HCT116 (cell line): ENCODE results near the gene HDAC7. TPM values are rescaled to one million over a fixed set of nuclear protein-coding genes. Genes with fewer than 3 reads are reported as not detected.

Experiments used
- ATAC-seq: fragments of 200-7000 bp; cut with Tn5 transposase; 2 replicates; pipeline ENCODE4 v1.9.1; 2020; ENCODE audit warnings: mild to moderate bottlenecking, moderate library complexity
- BruUV-seq: library from RNA; stranded (reverse); fragments of 400-500 nt; replicated peaks from 2 replicates; lab custom pipeline; 2021; lab: Mats Ljungman, UMichigan
- CTCF ChIA-PET: fragments of 300-600 bp; sonication (Branson Sonifier 250); formaldehyde crosslinking; loops from one replicate; lab custom pipeline; 2021; ENCODE audit warnings: antibody characterized with exemption; lab: Charles Lee
- POLR2A ChIA-PET: fragments of 300-600, 350-600 bp; sonication (Branson Sonifier 250); formaldehyde crosslinking; loops from one replicate; lab custom pipeline; 2021; ENCODE audit warnings: antibody characterized with exemption; lab: Charles Lee
- RAD21 ChIA-PET, 2 experiments: fragments of 300-600 bp; sonication (Branson Sonifier 250); formaldehyde crosslinking; loops; one replicate each; lab custom pipeline; 2023; ENCODE audit warnings: low total read pairs in 2 of 2; ENCODE audit not compliant: uncharacterized antibody in 2 of 2, unreplicated experiment in 2 of 2, low non-redundant PET in 1 of 2; lab: Charles Lee
- DNase-seq: peaks from one replicate; pipeline ENCODE4 v3.0.0-alpha.2; 2010; ENCODE audit warnings: low read depth, low spot score
- H2AFZ ChIP-seq: fragments of 200-600 bp; shearing (Covaris generic), sonication (generic); 2 replicates; pipeline ENCODE4 v1.6.1; 2017; ENCODE audit warnings: low read depth, mixed run types, mixed read lengths, antibody characterized with exemption, low read length; ENCODE audit not compliant: poor library complexity, severe bottlenecking
- H3K27ac ChIP-seq: 2 replicates; pipeline ENCODE4 v1.5.1; 2012; ENCODE audit warnings: low read depth, low read length
- H3K27me3 ChIP-seq: fragments of 200-600 bp; sonication (generic); 2 replicates; pipeline ENCODE4 v1.6.1; 2016; ENCODE audit warnings: mixed run types, low read length, mixed read lengths; ENCODE audit not compliant: insufficient read depth
- H3K36me3 ChIP-seq, 2 experiments: fragments of 200-500 bp in 1 of 2; fragments of 200-600 bp in 1 of 2; sonication (Bioruptor generic) in 1 of 2; sonication (generic) in 1 of 2; 2 replicates each; pipeline versions ENCODE4 v1.5.1 to v1.6.1; 2014 to 2016; ENCODE audit warnings: low read length in 2 of 2, inconsistent platforms in 1 of 2, mixed read lengths in 1 of 2, mixed run types in 1 of 2; ENCODE audit not compliant: insufficient read depth in 2 of 2, control insufficient read depth in 1 of 2
- H3K4me1 ChIP-seq, 2 experiments: fragments of 200-600 bp in 1 of 2; sonication (generic) in 1 of 2; 2 replicates each; pipeline versions ENCODE4 v1.5.1 to v1.6.1; 2012 to 2017; ENCODE audit warnings: low read length in 2 of 2, inconsistent platforms in 1 of 2, mild to moderate bottlenecking in 1 of 2, mixed read lengths in 1 of 2, mixed run types in 1 of 2, moderate library complexity in 1 of 2; ENCODE audit not compliant: insufficient read depth in 2 of 2, control insufficient read depth in 1 of 2
- H3K4me2 ChIP-seq: fragments of 200-600 bp; sonication (generic); 2 replicates; pipeline ENCODE4 v1.6.1; 2017; ENCODE audit warnings: mixed run types, low read length, mixed read lengths
- H3K4me3 ChIP-seq, 2 experiments: fragments of 200-600 bp in 1 of 2; sonication (generic) in 1 of 2; replicated peaks in 1 of 2; 2 replicates each; pipeline ENCODE4 v1.5.1; 2011 to 2016; ENCODE audit warnings: low read length in 2 of 2, control low read depth in 1 of 2, low read depth in 1 of 2, mild to moderate bottlenecking in 1 of 2, mixed read lengths in 1 of 2, mixed run types in 1 of 2
- H3K79me2 ChIP-seq: fragments of 200-600 bp; sonication (generic); 2 replicates; pipeline ENCODE4 v1.6.1; 2017; ENCODE audit warnings: mild to moderate bottlenecking, mixed run types, low read length, moderate library complexity, mixed read lengths; ENCODE audit not compliant: insufficient read depth
- H3K9ac ChIP-seq: fragments of 200-600 bp; sonication (generic); 2 replicates; pipeline ENCODE4 v1.6.1; 2016; ENCODE audit warnings: low read length, mixed read lengths
- H3K9me2 ChIP-seq: fragments of 200-600 bp; sonication (generic), shearing (Covaris generic); 2 replicates; pipeline ENCODE4 v1.6.1; 2017; ENCODE audit warnings: mixed run types, mild to moderate bottlenecking, moderate library complexity; ENCODE audit not compliant: insufficient read depth
- H3K9me3 ChIP-seq, 2 experiments: fragments of 200-500 bp in 1 of 2; fragments of 200-600 bp in 1 of 2; sonication (Bioruptor generic) in 1 of 2; sonication (generic) in 1 of 2; 2 replicates each; pipeline ENCODE4 v1.6.1; 2014 to 2017; ENCODE audit warnings: low read length in 2 of 2, mixed read lengths in 2 of 2, inconsistent platforms in 1 of 2, low read depth in 1 of 2, mild to moderate bottlenecking in 1 of 2, mixed run types in 1 of 2, moderate library complexity in 1 of 2; ENCODE audit not compliant: control insufficient read depth in 1 of 2, insufficient read depth in 1 of 2
- H4K20me1 ChIP-seq: fragments of 200-600 bp; sonication (generic), shearing (Covaris generic); 2 replicates; pipeline ENCODE4 v1.6.1; 2017; ENCODE audit warnings: mixed run types, mild to moderate bottlenecking, moderate library complexity; ENCODE audit not compliant: insufficient read depth
- ATF3 ChIP-seq: IDR thresholded peaks from 2 replicates; pipeline ENCODE4 v1.6.1; 2012
- CEBPB ChIP-seq: IDR thresholded peaks from 2 replicates; pipeline ENCODE4 v1.6.1; 2012; ENCODE audit warnings: low read depth
- EGR1 ChIP-seq: IDR thresholded peaks from 2 replicates; pipeline ENCODE4 v1.6.1; 2012; ENCODE audit warnings: low read depth
- ELF1 ChIP-seq: IDR thresholded peaks from 2 replicates; pipeline ENCODE4 v1.6.1; 2012; ENCODE audit warnings: low read depth, borderline replicate concordance
- EZH2 ChIP-seq: fragments of 200-600 bp; sonication (generic); IDR thresholded peaks from 2 replicates; pipeline ENCODE4 v1.6.1; 2017; ENCODE audit warnings: antibody characterized with exemption, mixed run types
- EZH2phosphoT487 ChIP-seq: fragments of 200-600 bp; IDR thresholded peaks from 2 replicates; pipeline ENCODE4 v1.6.1; 2018; ENCODE audit warnings: antibody characterized with exemption, borderline replicate concordance
- FOSL1 ChIP-seq: IDR thresholded peaks from 2 replicates; pipeline ENCODE4 v1.6.1; 2012; ENCODE audit warnings: low read depth
- MAX ChIP-seq: IDR thresholded peaks from 2 replicates; pipeline ENCODE4 v1.6.1; 2012
- POLR2A ChIP-seq: IDR thresholded peaks from 2 replicates; pipeline ENCODE4 v1.7.0; 2011; ENCODE audit warnings: borderline replicate concordance; ENCODE audit not compliant: insufficient read depth, insufficient read length; ENCODE audit errors: extremely low read depth
- POLR2AphosphoS5 ChIP-seq: IDR thresholded peaks from 2 replicates; pipeline ENCODE4 v1.6.1; 2011; ENCODE audit warnings: mild to moderate bottlenecking, low read depth, low read length, moderate library complexity
- SIN3A ChIP-seq: IDR thresholded peaks from 2 replicates; pipeline ENCODE4 v1.6.1; 2012; ENCODE audit warnings: low read depth
- SP1 ChIP-seq: IDR thresholded peaks from 2 replicates; pipeline ENCODE4 v1.6.1; 2012; ENCODE audit warnings: low read depth
- SRF ChIP-seq: IDR thresholded peaks from 2 replicates; pipeline ENCODE4 v1.6.1; 2012; ENCODE audit warnings: low read depth
- TCF7L2 ChIP-seq: IDR thresholded peaks from 2 replicates; pipeline ENCODE4 v1.7.0; 2011; ENCODE audit warnings: borderline replicate concordance, inconsistent platforms; ENCODE audit not compliant: insufficient read depth, insufficient read length; ENCODE audit errors: extremely low read depth
- ZBTB33 ChIP-seq: IDR thresholded peaks from 2 replicates; pipeline ENCODE4 v1.6.1; 2011; ENCODE audit warnings: mild to moderate bottlenecking, low read length, moderate library complexity; ENCODE audit not compliant: insufficient replicate concordance; ENCODE audit errors: extremely low read depth
- ZFX ChIP-seq: fragments of 450-650 bp; IDR thresholded peaks from 2 replicates; pipeline ENCODE4 v1.6.1; 2017
- intact Hi-C: fragments of 100-400 bp; cut with micrococcal nuclease; formaldehyde crosslinking; loops from 2 replicates; pipeline ENCODE4 v1.10.0; 2022
- total RNA-seq: library from RNA; stranded (reverse); gene quantifications from one replicate; pipeline ENCODE4 v1.2.1, GENCODE V29; 2021; ENCODE audit not compliant: unreplicated experiment
- TF ChIP-seq, protein P1 (sequence below): IDR thresholded peaks from 2 replicates; pipeline ENCODE4 v1.6.1; 2012; ENCODE audit warnings: low read depth

Gene HDAC7
- total RNA-seq, 1 experiment from 2014 or later = 38.1 TPM

DNA sequence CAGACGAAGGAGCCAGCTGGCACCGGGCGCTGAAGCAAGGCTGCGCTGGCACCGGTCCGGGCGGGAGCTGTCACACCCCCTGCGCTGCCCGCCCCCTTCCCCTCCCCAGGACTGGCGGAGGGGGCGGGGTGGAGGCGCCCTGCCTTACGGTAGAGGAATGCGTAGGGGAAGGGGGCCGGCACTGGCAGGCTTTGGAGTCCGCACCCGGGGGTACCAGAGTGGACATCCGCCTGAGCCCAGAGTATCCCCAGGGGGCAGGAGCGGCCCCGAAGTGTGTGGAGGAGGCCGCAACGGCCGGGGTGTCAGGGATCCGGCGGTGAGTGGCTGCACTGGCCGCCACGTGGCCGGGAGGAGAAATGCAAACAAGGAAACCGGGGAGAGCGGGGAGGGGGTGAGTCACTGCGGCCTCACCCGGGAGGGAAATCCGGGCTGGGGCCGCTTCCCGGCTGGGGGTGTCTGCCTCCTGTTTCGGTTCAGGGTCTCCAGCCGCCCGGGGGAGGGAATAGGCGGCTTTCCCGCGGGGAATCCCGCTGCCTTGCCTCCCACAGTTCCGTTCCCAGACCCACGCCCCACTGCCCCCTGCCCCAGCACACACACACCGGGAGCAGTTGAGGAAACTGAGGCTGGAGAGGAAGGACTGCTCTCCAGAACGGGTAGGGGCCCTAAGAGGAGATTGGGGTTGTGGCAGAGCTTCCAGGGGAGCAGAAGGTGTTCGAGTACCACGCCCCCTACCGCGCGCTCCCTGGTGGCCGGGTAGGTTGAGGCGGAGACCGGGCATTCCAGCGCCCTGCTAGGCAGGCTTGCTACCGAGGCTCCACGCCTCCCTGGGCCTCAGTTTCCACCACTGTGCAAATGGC, 60.6 kb downstream of the HDAC7 start, which contains the start of gene RAPGEF3 (continued):
- TF ChIP-seq ZBTB33 = no peak
- TF ChIP-seq ZFX = 0 out of 2 replicates have a peak, but pooled peaks have one; percentile 12
- no peak for TF ChIP-seq POLR2A
- no peak for TF ChIP-seq SP1
- no peak for TF ChIP-seq ATF3
- no peak for TF ChIP-seq SIN3A

DNA sequence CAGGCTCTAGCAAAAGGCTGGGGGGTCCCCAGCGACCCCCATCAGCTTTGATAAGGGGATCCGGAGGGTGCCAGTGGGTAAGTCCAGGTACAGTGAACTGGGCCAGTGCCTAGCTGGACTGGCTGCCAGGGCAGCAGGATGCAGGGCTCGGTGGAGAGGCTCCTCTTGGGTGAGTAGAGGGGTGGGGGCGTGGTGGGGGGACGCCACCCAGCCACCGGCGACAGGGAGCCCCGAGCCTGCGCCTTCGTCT, 61.2 kb downstream of the HDAC7 start:
- ChIA-PET CTCF (interaction anchor here (0.7 to 9.1 kb wide), 7 partner anchors 8 to 80 kb away, joined by 3 to 75 read pairs (median 7); partner anchors contain the start of gene SLC48A1), RAD21 (interaction anchor here in 1 of 2 experiments (1.5 kb wide), 1 partner anchor 16 kb away, joined by 3 read pairs; no protein-coding TSS in a partner anchor), POLR2A (no interaction called here)
- Histone ChIP-seq H3K27ac (peak overlapping the region; percentile 62; the same call in 1 of the 2 replicates), H3K9ac (peak overlapping the region; percentile 73), H3K36me3 (no peaks in the 10 kb centered on the region), H4K20me1 (no peaks in the 10 kb centered on the region), H3K79me2 (no peaks in the 10 kb centered on the region), H3K4me2 (peak overlapping the region; percentile 100), H3K9me2 (no peaks in the 10 kb centered on the region), H2AFZ (peak overlapping the region; percentile 97), H3K27me3 (no peaks in the 10 kb centered on the region), H3K4me3 (peak overlapping the region; percentile 65 to 73), H3K9me3 (no peaks in the 10 kb centered on the region), H3K4me1 (peaks cover 32 to 41% of the 10 kb centered on the region in 2 experiments)
- DNase-seq (no peak), ATAC-seq (no peak)
- no TSS peak for BruUV-seq
- intact Hi-C loops = no loop called here
- TF ChIP-seq FOSL1 (no peak), SRF (no peak), EGR1 (no peak), ZBTB33 (no peak), POLR2AphosphoS5 (no peak), ELF1 (no peak), EZH2 (no peak), CEBPB (no peak), TCF7L2 (no peak), EZH2phosphoT487 (no peak), MAX (no peak)
- TF ChIP-seq, protein P1, sequence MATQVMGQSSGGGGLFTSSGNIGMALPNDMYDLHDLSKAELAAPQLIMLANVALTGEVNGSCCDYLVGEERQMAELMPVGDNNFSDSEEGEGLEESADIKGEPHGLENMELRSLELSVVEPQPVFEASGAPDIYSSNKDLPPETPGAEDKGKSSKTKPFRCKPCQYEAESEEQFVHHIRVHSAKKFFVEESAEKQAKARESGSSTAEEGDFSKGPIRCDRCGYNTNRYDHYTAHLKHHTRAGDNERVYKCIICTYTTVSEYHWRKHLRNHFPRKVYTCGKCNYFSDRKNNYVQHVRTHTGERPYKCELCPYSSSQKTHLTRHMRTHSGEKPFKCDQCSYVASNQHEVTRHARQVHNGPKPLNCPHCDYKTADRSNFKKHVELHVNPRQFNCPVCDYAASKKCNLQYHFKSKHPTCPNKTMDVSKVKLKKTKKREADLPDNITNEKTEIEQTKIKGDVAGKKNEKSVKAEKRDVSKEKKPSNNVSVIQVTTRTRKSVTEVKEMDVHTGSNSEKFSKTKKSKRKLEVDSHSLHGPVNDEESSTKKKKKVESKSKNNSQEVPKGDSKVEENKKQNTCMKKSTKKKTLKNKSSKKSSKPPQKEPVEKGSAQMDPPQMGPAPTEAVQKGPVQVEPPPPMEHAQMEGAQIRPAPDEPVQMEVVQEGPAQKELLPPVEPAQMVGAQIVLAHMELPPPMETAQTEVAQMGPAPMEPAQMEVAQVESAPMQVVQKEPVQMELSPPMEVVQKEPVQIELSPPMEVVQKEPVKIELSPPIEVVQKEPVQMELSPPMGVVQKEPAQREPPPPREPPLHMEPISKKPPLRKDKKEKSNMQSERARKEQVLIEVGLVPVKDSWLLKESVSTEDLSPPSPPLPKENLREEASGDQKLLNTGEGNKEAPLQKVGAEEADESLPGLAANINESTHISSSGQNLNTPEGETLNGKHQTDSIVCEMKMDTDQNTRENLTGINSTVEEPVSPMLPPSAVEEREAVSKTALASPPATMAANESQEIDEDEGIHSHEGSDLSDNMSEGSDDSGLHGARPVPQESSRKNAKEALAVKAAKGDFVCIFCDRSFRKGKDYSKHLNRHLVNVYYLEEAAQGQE = no peak
